Measurements from ENCODE around the gene DIAPH2.
A peak's percentile ranks its signal among the peaks of the same experiment; 100 is the strongest.

DIAPH2 gene

DNA sequence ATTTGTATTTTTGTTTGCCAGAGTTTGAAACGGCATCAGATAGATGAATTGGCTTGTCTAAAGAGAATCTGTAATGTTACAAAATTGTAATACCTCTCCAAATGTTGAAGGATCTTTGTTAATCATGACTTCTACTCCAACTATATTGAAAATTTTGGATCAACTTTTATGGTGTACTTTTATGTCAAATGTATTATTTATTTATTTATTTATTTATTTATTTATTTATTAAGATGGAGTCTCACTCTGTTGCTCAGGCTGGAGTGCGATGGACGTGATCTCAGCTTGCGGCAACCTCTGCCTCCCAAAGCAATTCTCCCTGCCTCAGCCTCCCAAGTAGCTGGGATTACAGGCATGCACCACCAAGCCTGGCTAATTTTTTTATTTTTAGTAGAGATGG lies 235.0 kb downstream of the DIAPH2 start (continued):
- TF ChIP-seq, protein P1, sequence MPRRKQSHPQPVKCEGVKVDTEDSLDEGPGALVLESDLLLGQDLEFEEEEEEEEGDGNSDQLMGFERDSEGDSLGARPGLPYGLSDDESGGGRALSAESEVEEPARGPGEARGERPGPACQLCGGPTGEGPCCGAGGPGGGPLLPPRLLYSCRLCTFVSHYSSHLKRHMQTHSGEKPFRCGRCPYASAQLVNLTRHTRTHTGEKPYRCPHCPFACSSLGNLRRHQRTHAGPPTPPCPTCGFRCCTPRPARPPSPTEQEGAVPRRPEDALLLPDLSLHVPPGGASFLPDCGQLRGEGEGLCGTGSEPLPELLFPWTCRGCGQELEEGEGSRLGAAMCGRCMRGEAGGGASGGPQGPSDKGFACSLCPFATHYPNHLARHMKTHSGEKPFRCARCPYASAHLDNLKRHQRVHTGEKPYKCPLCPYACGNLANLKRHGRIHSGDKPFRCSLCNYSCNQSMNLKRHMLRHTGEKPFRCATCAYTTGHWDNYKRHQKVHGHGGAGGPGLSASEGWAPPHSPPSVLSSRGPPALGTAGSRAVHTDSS (tag by site-specific recombination; IDR thresholded peaks at IDR 0.05) = no peak
- TF ChIP-seq, protein P2, sequence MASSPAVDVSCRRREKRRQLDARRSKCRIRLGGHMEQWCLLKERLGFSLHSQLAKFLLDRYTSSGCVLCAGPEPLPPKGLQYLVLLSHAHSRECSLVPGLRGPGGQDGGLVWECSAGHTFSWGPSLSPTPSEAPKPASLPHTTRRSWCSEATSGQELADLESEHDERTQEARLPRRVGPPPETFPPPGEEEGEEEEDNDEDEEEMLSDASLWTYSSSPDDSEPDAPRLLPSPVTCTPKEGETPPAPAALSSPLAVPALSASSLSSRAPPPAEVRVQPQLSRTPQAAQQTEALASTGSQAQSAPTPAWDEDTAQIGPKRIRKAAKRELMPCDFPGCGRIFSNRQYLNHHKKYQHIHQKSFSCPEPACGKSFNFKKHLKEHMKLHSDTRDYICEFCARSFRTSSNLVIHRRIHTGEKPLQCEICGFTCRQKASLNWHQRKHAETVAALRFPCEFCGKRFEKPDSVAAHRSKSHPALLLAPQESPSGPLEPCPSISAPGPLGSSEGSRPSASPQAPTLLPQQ (tag by site-specific recombination; IDR thresholded peaks at IDR 0.05) = no peak
- no peak for TF ChIP-seq ZBTB21 (tag by site-specific recombination; IDR thresholded peaks at IDR 0.05)
- TF ChIP-seq FEZF1 (tag by site-specific recombination; IDR thresholded peaks at IDR 0.05) = no peak
- TF ChIP-seq, protein P3, sequence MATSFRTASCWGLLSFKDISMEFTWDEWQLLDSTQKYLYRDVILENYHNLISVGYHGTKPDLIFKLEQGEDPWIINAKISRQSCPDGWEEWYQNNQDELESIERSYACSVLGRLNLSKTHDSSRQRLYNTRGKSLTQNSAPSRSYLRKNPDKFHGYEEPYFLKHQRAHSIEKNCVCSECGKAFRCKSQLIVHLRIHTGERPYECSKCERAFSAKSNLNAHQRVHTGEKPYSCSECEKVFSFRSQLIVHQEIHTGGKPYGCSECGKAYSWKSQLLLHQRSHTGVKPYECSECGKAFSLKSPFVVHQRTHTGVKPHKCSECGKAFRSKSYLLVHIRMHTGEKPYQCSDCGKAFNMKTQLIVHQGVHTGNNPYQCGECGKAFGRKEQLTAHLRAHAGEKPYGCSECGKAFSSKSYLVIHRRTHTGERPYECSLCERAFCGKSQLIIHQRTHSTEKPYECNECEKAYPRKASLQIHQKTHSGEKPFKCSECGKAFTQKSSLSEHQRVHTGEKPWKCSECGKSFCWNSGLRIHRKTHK (tag by site-specific recombination; IDR thresholded peaks at IDR 0.05) = no peak
- TF ChIP-seq ZNF248 (tag by site-specific recombination; IDR thresholded peaks at IDR 0.05) = no peak
- TF ChIP-seq KLF10 (tag by site-specific recombination; IDR thresholded peaks at IDR 0.05) = no peak
- TF ChIP-seq ZNF529 (tag by site-specific recombination; IDR thresholded peaks at IDR 0.05; ENCODE audit: insufficient replicate concordance) = peak; percentile 51
- TF ChIP-seq ZNF777 (tag by site-specific recombination; IDR thresholded peaks at IDR 0.05; ENCODE audit: borderline replicate concordance) = no peak
- TF ChIP-seq ZNF514 (tag by site-specific recombination; IDR thresholded peaks at IDR 0.05) = no peak
- TF ChIP-seq ZNF121 (tag by site-specific recombination; IDR thresholded peaks at IDR 0.05) = no peak
- TF ChIP-seq ZNF311 (tag by site-specific recombination; IDR thresholded peaks at IDR 0.05; ENCODE audit: borderline replicate concordance) = no peak
- 0 out of 2 replicates have a peak, but pooled peaks have one; percentile 22 for TF ChIP-seq ZNF433 (tag by site-specific recombination; IDR thresholded peaks at IDR 0.05; ENCODE audit: low read depth)
- no peak for TF ChIP-seq IKZF3 (tag by site-specific recombination; IDR thresholded peaks at IDR 0.05)
- TF ChIP-seq ZNF302 (tag by site-specific recombination; IDR thresholded peaks at IDR 0.05; ENCODE audit: low read depth) = no peak
- TF ChIP-seq, protein P4, sequence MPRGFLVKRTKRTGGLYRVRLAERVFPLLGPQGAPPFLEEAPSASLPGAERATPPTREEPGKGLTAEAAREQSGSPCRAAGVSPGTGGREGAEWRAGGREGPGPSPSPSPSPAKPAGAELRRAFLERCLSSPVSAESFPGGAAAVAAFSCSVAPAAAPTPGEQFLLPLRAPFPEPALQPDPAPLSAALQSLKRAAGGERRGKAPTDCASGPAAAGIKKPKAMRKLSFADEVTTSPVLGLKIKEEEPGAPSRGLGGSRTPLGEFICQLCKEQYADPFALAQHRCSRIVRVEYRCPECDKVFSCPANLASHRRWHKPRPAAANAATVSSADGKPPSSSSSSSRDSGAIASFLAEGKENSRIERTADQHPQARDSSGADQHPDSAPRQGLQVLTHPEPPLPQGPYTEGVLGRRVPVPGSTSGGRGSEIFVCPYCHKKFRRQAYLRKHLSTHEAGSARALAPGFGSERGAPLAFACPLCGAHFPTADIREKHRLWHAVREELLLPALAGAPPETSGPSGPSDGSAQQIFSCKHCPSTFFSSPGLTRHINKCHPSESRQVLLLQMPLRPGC (tag by site-specific recombination; IDR thresholded peaks at IDR 0.05) = no peak
- TF ChIP-seq GFI1B (tag by site-specific recombination; IDR thresholded peaks at IDR 0.05) = no peak
- TF ChIP-seq ZNF510 (tag by site-specific recombination; IDR thresholded peaks at IDR 0.05; ENCODE audit: insufficient replicate concordance) = peak; percentile 69
- TF ChIP-seq ZBTB7A (tag by site-specific recombination; IDR thresholded peaks at IDR 0.05; ENCODE audit: low read depth) = no peak
- no peak for TF ChIP-seq ZNF626 (tag by site-specific recombination; IDR thresholded peaks at IDR 0.05)
- no peak for TF ChIP-seq ZNF571 (tag by site-specific recombination; IDR thresholded peaks at IDR 0.05)
- TF ChIP-seq ZNF19 (tag by site-specific recombination; IDR thresholded peaks at IDR 0.05; ENCODE audit: low read depth) = no peak
- TF ChIP-seq, protein P5, sequence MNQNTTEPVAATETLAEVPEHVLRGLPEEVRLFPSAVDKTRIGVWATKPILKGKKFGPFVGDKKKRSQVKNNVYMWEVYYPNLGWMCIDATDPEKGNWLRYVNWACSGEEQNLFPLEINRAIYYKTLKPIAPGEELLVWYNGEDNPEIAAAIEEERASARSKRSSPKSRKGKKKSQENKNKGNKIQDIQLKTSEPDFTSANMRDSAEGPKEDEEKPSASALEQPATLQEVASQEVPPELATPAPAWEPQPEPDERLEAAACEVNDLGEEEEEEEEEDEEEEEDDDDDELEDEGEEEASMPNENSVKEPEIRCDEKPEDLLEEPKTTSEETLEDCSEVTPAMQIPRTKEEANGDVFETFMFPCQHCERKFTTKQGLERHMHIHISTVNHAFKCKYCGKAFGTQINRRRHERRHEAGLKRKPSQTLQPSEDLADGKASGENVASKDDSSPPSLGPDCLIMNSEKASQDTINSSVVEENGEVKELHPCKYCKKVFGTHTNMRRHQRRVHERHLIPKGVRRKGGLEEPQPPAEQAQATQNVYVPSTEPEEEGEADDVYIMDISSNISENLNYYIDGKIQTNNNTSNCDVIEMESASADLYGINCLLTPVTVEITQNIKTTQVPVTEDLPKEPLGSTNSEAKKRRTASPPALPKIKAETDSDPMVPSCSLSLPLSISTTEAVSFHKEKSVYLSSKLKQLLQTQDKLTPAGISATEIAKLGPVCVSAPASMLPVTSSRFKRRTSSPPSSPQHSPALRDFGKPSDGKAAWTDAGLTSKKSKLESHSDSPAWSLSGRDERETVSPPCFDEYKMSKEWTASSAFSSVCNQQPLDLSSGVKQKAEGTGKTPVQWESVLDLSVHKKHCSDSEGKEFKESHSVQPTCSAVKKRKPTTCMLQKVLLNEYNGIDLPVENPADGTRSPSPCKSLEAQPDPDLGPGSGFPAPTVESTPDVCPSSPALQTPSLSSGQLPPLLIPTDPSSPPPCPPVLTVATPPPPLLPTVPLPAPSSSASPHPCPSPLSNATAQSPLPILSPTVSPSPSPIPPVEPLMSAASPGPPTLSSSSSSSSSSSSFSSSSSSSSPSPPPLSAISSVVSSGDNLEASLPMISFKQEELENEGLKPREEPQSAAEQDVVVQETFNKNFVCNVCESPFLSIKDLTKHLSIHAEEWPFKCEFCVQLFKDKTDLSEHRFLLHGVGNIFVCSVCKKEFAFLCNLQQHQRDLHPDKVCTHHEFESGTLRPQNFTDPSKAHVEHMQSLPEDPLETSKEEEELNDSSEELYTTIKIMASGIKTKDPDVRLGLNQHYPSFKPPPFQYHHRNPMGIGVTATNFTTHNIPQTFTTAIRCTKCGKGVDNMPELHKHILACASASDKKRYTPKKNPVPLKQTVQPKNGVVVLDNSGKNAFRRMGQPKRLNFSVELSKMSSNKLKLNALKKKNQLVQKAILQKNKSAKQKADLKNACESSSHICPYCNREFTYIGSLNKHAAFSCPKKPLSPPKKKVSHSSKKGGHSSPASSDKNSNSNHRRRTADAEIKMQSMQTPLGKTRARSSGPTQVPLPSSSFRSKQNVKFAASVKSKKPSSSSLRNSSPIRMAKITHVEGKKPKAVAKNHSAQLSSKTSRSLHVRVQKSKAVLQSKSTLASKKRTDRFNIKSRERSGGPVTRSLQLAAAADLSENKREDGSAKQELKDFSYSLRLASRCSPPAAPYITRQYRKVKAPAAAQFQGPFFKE (tag by site-specific recombination; IDR thresholded peaks at IDR 0.05; ENCODE audit: borderline replicate concordance) = no peak
- TF ChIP-seq SCRT1 (tag by site-specific recombination; IDR thresholded peaks at IDR 0.05; ENCODE audit: borderline replicate concordance) = no peak
- TF ChIP-seq ZBTB1 (tag by site-specific recombination; IDR thresholded peaks at IDR 0.05) = no peak
- TF ChIP-seq, protein P6, sequence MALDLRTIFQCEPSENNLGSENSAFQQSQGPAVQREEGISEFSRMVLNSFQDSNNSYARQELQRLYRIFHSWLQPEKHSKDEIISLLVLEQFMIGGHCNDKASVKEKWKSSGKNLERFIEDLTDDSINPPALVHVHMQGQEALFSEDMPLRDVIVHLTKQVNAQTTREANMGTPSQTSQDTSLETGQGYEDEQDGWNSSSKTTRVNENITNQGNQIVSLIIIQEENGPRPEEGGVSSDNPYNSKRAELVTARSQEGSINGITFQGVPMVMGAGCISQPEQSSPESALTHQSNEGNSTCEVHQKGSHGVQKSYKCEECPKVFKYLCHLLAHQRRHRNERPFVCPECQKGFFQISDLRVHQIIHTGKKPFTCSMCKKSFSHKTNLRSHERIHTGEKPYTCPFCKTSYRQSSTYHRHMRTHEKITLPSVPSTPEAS (tag by site-specific recombination; IDR thresholded peaks at IDR 0.05) = no peak
- no peak for TF ChIP-seq ZNF24 (tag by site-specific recombination; IDR thresholded peaks at IDR 0.05)
- TF ChIP-seq ZNF555 (tag by site-specific recombination; conservative IDR thresholded peaks at IDR 0.05) = peak; percentile 80

Data from HEK293 (cell line).